OCI-LY3 (cell line): ENCODE data around the gene TTC7B.

Source experiments
- H2AFZ ChIP-seq: fragments of 200-600, 300-600 bp; shearing (Covaris generic); 2 replicates; pipeline ENCODE4 v1.6.0; 2014; ENCODE audit warnings: antibody characterized with exemption, low read depth, low read length
- H3K27ac ChIP-seq: fragments of 200-600, 300-600 bp; sonication (generic); 2 replicates; pipeline ENCODE4 v1.5.1; 2014; ENCODE audit warnings: mild to moderate bottlenecking, low read length, moderate library complexity, mixed read lengths
- H3K27me3 ChIP-seq: fragments of 200-600, 300-600 bp; sonication (generic); 2 replicates; pipeline ENCODE4 v1.6.1; 2014; ENCODE audit warnings: low read depth, low read length, mixed read lengths
- H3K36me3 ChIP-seq: fragments of 200-600, 300-600 bp; sonication (generic); replicated peaks from 2 replicates; pipeline ENCODE3; 2014; ENCODE audit warnings: low read depth, low read length, mixed read lengths
- H3K4me1 ChIP-seq: fragments of 300-600, 200-600 bp; sonication (generic); 2 replicates; pipeline ENCODE4 v1.6.1; 2014; ENCODE audit warnings: low read length, mixed read lengths
- H3K4me2 ChIP-seq: fragments of 200-600, 300-600 bp; sonication (generic); 2 replicates; pipeline ENCODE4 v1.6.1; 2014; ENCODE audit warnings: low read length, mixed read lengths
- H3K4me3 ChIP-seq: fragments of 300-600, 200-600 bp; sonication (generic); 2 replicates; pipeline ENCODE4 v1.5.1; 2014; ENCODE audit warnings: antibody characterized with exemption, mild to moderate bottlenecking, low read length, moderate library complexity
- H3K79me2 ChIP-seq: fragments of 300-600, 200-600 bp; shearing (Covaris generic); 2 replicates; pipeline ENCODE4 v1.6.1; 2014; ENCODE audit warnings: mild to moderate bottlenecking, low read length, mixed read lengths
- H3K9ac ChIP-seq: fragments of 300-600, 200-600 bp; shearing (Covaris generic); 2 replicates; pipeline ENCODE4 v1.6.0; 2014; ENCODE audit warnings: mild to moderate bottlenecking, low read length, moderate library complexity
- H3K9me3 ChIP-seq: fragments of 200-600, 300-600 bp; shearing (Covaris generic); 2 replicates; pipeline ENCODE4 v1.6.1; 2014; ENCODE audit warnings: low read length, mixed read lengths; ENCODE audit not compliant: insufficient read depth
- H4K20me1 ChIP-seq: fragments of 200-600, 300-600 bp; sonication (generic); 2 replicates; pipeline ENCODE4 v1.6.1; 2016; ENCODE audit warnings: low read length, mixed read lengths; ENCODE audit not compliant: insufficient read depth
- CTCF ChIP-seq: fragments of 200-600, 300-600 bp; sonication (generic); IDR thresholded peaks from 2 replicates; pipeline ENCODE4 v1.5.1; 2014; ENCODE audit warnings: antibody characterized with exemption, low read length, low read depth
- EZH2phosphoT487 ChIP-seq: fragments of 200-600 bp; shearing (Covaris generic); IDR thresholded peaks from 2 replicates; pipeline ENCODE4 v1.6.1; 2018; ENCODE audit warnings: antibody characterized with exemption, mixed run types, low read depth

TTC7B gene

GRCh38 chr14:90549794-90550641 is 266.2 kb downstream of the TTC7B start:
- Histone ChIP-seq H4K20me1 (no peaks in the 10 kb centered on the region), H3K9me3 (no peaks in the 10 kb centered on the region), H3K79me2 (no peaks in the 10 kb centered on the region), H3K27ac (no peak overlapping the region), H3K27me3 (no peaks in the 10 kb centered on the region), H3K36me3 (no peaks in the 10 kb centered on the region), H3K4me2 (no peak overlapping the region), H2AFZ (no peak overlapping the region), H3K9ac (no peak overlapping the region), H3K4me3 (no peak overlapping the region), H3K4me1 (no peaks in the 10 kb centered on the region)
- TF ChIP-seq EZH2phosphoT487 (no peak), CTCF (no peak)

- Histone ChIP-seq H3K9ac (no peak overlapping the region), H3K4me3 (no peak overlapping the region), H3K9me3 (no peaks in the 10 kb centered on the region), H3K36me3 (no peaks in the 10 kb centered on the region), H3K79me2 (no peaks in the 10 kb centered on the region), H3K4me2 (no peak overlapping the region), H2AFZ (no peak overlapping the region), H3K4me1 (no peaks in the 10 kb centered on the region), H3K27ac (no peak overlapping the region), H4K20me1 (no peaks in the 10 kb centered on the region), H3K27me3 (no peaks in the 10 kb centered on the region)
- TF ChIP-seq EZH2phosphoT487, result no peak
Measured at GRCh38 chr14:90548455-90548854, 267.8 kb downstream of the TTC7B start.

DNA sequence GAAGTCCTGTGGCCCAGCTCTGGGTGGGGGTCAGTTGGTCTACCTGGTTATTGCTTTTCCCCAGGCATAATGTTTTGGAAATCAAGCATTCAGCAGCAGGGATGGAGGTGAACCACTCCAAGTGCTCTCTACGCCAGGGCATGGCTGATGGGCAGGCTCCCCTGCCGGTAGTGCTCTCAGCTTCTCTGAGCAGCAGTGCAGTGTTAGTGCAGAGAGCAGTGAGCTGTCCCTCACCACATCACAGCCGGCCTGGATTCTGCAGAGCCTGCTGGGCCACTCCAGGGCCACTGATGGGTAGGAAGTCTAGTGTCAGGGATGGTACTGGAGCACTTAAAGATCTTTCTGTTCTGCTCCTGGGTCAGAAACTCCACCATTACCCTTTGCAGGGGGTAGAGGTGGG is 268.3 kb downstream of the TTC7B start:
- no peak overlapping the region for H2AFZ ChIP-seq
- no peaks in the 10 kb centered on the region for H3K36me3 ChIP-seq
- TF ChIP-seq CTCF, result no peak
- TF ChIP-seq EZH2phosphoT487, result no peak
- no peaks in the 10 kb centered on the region for H3K4me1 ChIP-seq
- no peaks in the 10 kb centered on the region for H3K9me3 ChIP-seq
- H3K9ac ChIP-seq, result no peak overlapping the region
- H3K4me3 ChIP-seq, result no peak overlapping the region
- H3K4me2 ChIP-seq, result no peak overlapping the region
- no peak overlapping the region for H3K27ac ChIP-seq
- no peaks in the 10 kb centered on the region for H3K27me3 ChIP-seq
- H3K79me2 ChIP-seq, result no peaks in the 10 kb centered on the region
- H4K20me1 ChIP-seq, result no peaks in the 10 kb centered on the region

DNA sequence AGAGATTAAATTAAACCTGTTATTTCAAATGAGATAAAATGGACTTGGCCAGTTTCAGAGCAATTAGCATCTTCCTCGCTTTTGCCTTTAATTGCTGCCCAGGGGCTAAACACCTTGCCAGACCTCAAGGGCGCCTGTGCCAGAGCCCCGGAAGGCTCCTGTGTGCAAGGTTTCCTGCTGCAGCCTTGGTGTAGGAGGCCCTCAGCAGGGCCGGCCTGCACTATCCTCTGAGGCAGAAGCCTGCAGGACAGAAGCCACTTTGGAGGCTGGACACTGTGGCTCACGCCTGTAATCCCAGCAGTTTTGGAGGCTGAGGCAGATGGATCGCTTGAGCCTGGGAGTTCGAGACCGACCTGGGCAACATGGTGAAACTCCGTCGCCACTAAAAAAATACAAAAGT is 269.0 kb downstream of the TTC7B start:
- Histone ChIP-seq H3K4me2 (no peak overlapping the region), H4K20me1 (no peaks in the 10 kb centered on the region), H3K9me3 (no peaks in the 10 kb centered on the region), H3K4me3 (no peak overlapping the region), H2AFZ (no peak overlapping the region), H3K79me2 (no peaks in the 10 kb centered on the region), H3K9ac (no peak overlapping the region), H3K27me3 (no peaks in the 10 kb centered on the region), H3K36me3 (no peaks in the 10 kb centered on the region), H3K27ac (no peak overlapping the region), H3K4me1 (no peaks in the 10 kb centered on the region)
- TF ChIP-seq EZH2phosphoT487 (no peak), CTCF (no peak)
